ENCODE results near the gene C16orf54. TPM values are rescaled to one million over a fixed set of nuclear protein-coding genes. Genes with fewer than 3 reads are reported as not detected.
A peak's percentile ranks its signal among the peaks of the same experiment; 100 is the strongest.

The C16orf54 gene
- total and polyA plus RNA-seq, 2 experiments from 2014 or later = 3.2 TPM; not detected in 1

DNA sequence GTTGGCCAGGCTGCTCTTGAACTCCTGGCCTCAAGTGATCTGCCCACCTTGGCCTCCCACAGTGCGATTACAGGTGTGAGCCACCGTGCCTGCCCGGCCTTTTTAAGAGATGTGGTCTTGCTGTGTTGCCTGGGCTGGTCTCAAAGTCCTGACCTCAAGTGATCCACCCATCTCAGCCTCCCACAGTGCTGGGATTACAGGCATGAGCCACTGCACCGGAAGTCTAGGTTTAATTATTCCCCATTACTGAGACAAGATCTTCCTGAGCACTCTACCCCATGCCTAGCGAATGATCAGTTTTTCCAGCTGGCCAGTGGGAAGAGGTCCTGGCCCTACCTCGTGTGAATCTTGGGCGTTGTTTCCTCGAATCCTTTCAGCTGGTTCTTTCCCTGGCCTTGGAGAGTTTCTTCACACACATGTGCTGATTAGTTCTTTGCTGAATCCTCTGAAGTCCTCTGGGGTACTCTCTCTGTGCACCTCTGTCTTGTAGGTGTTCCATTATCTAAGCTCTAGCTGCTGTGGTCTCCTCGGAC, 18.9 kb downstream of the C16orf54 start:
- Histone ChIP-seq H2AFZ (no peak overlapping the region), H3K79me2 (replicated peaks; ENCODE audit: insufficient read depth) (peaks cover 76% of the 10 kb centered on the region), H4K20me1 (replicated peaks; ENCODE audit: insufficient read depth) (peaks cover 75% of the 10 kb centered on the region), H3K36me3 (ENCODE audit: insufficient read depth) (peaks cover 42% of the 10 kb centered on the region), H3K9me2 (ENCODE audit: insufficient read depth) (no peaks in the 10 kb centered on the region), H3K4me1 (ENCODE audit: insufficient read depth) (no peaks in the 10 kb centered on the region), H3K27me3 (ENCODE audit: insufficient read depth) (no peaks in the 10 kb centered on the region), H3K27ac (ENCODE audit: low read depth) (peak overlapping the region; percentile 66), H3K4me2 (no peak overlapping the region), H3F3A (replicated peaks; ENCODE audit: low read depth) (peaks cover 45% of the 10 kb centered on the region), H3K4me3 (no peak overlapping the region)
- ATAC-seq = no peak
- H3K27me3 Mint-ChIP-seq (ENCODE audit: insufficient read depth, low read depth, poor library complexity) = peaks cover 12% of the 10 kb centered on the region
- peaks cover 85% of the 10 kb centered on the region for H3K36me3 Mint-ChIP-seq (ENCODE audit: low read depth)
- H3K4me3 Mint-ChIP-seq = no peak overlapping the region
- H3K27ac Mint-ChIP-seq = peak overlapping the region; percentile 81; the same call in 1 of the 2 replicates
- peaks cover 27% of the 10 kb centered on the region for H3K4me1 Mint-ChIP-seq
- H3K9me3 Mint-ChIP-seq = no peaks in the 10 kb centered on the region; the same call in 2 of the 3 replicates
- TF ChIP-seq REST (IDR thresholded peaks at IDR 0.05; ENCODE audit: unreplicated experiment) (no peak), STAT1 (IDR thresholded peaks at IDR 0.05; ENCODE audit: unreplicated experiment) (no peak), EZH2phosphoT487 (IDR thresholded peaks at IDR 0.05; ENCODE audit: unreplicated experiment) (no peak), POLR2AphosphoS5 (IDR thresholded peaks at IDR 0.05; ENCODE audit: low read depth) (no peak), ZNF462 (CRISPR knock-in tag; IDR thresholded peaks at IDR 0.05) (no peak), ZNF331 (CRISPR knock-in tag; IDR thresholded peaks at IDR 0.05; ENCODE audit: low read depth) (no peak), JUNB (IDR thresholded peaks at IDR 0.05; ENCODE audit: unreplicated experiment) (no peak), EZH2 (IDR thresholded peaks at IDR 0.05; ENCODE audit: low read depth, unreplicated experiment) (no peak), ZNF114 (CRISPR knock-in tag; IDR thresholded peaks at IDR 0.05) (no peak), CREB1 (CRISPR knock-in tag; IDR thresholded peaks at IDR 0.05; ENCODE audit: low read depth) (no peak), NANOG (IDR thresholded peaks at IDR 0.05; ENCODE audit: borderline replicate concordance) (no peak), CTCF (conservative IDR thresholded peaks at IDR 0.05; ENCODE audit: low read depth in 2 of 2) (no peak)
- TF ChIP-seq, protein P1, sequence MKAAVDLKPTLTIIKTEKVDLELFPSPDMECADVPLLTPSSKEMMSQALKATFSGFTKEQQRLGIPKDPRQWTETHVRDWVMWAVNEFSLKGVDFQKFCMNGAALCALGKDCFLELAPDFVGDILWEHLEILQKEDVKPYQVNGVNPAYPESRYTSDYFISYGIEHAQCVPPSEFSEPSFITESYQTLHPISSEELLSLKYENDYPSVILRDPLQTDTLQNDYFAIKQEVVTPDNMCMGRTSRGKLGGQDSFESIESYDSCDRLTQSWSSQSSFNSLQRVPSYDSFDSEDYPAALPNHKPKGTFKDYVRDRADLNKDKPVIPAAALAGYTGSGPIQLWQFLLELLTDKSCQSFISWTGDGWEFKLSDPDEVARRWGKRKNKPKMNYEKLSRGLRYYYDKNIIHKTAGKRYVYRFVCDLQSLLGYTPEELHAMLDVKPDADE (IDR thresholded peaks at IDR 0.05) = no peak
- DNase-seq (ENCODE audit: low spot score) = no peak

Measured in GM23338 (cell line).